ENCODE measurements around the gene PDIK1L. TPM values are rescaled to one million over a fixed set of nuclear protein-coding genes. Genes with fewer than 3 reads are reported as not detected.

The PDIK1L gene
- total and polyA plus RNA-seq, 9 of the 15 experiments (the other 6 are each of a cell fraction or from before 2014, with no cell fraction given), result 12.8 to 30.2 (median 21.5) TPM

GRCh38 chr1:26161415-26162219, 50.0 kb downstream of the PDIK1L start (continued):
- TF ChIP-seq IRF2 (CRISPR knock-in tag; IDR thresholded peaks at IDR 0.05) (no peak), MTA3 (IDR thresholded peaks at IDR 0.05; ENCODE audit: borderline replicate concordance) (peak; percentile 88), RAD51 (IDR thresholded peaks at IDR 0.05; ENCODE audit: borderline replicate concordance, low read depth) (peak; percentile 40; the same call in 1 of the 2 replicates), PYGO2 (tag; IDR thresholded peaks at IDR 0.05) (no peak), SRSF1 (IDR thresholded peaks at IDR 0.05; ENCODE audit: low read depth, low read length) (no peak), ARNT (IDR thresholded peaks at IDR 0.05) (no peak), GTF2E2 (tag; IDR thresholded peaks at IDR 0.05) (peak; percentile 61; the same call in 1 of the 2 replicates), TARDBP (IDR thresholded peaks at IDR 0.05) (peak; percentile 11; the same call in 1 of the 2 replicates), ZNF695 (CRISPR knock-in tag; IDR thresholded peaks at IDR 0.05) (0 out of 2 replicates have a peak, but pooled peaks have one; percentile 53), IRF1 (CRISPR knock-in tag; IDR thresholded peaks at IDR 0.05; ENCODE audit: borderline replicate concordance) (peak; percentile 64; the same call in 1 of the 2 replicates), SMAD1 (IDR thresholded peaks at IDR 0.05; ENCODE audit: low read depth, low read length, partially characterized antibody) (no peak), MAZ (CRISPR knock-in tag; conservative IDR thresholded peaks at IDR 0.05 in 1 of 2, IDR thresholded peaks at IDR 0.05 in 1 of 2) (peak in 1 of 2 experiments; percentile 83; a peak in 2 of 4 replicates), NR0B1 (IDR thresholded peaks at IDR 0.05; ENCODE audit: partially characterized antibody) (no peak), PHF21A (IDR thresholded peaks at IDR 0.05; ENCODE audit: borderline replicate concordance, low read depth) (0 out of 2 replicates have a peak, but pooled peaks have one; percentile 34), ETS2 (tag; IDR thresholded peaks at IDR 0.05; ENCODE audit: borderline replicate concordance, poor library complexity, severe bottlenecking) (peak; percentile 16), ZNF354B (CRISPR knock-in tag; IDR thresholded peaks at IDR 0.05) (no peak), ZNF76 (CRISPR knock-in tag; IDR thresholded peaks at IDR 0.05; ENCODE audit: borderline replicate concordance) (0 out of 2 replicates have a peak, but pooled peaks have one; percentile 61), KDM2B (CRISPR knock-in tag; IDR thresholded peaks at IDR 0.05) (peak; percentile 96), HCFC1 (IDR thresholded peaks at IDR 0.05; ENCODE audit: low read depth, low read length) (no peak), MYBL2 (IDR thresholded peaks at IDR 0.05; ENCODE audit: low read depth) (no peak), MYBL2 (CRISPR knock-in tag; IDR thresholded peaks at IDR 0.05; ENCODE audit: borderline replicate concordance) (no peak), CEBPG (CRISPR knock-in tag; IDR thresholded peaks at IDR 0.05) (peak; percentile 36; the same call in 1 of the 2 replicates), CEBPG (tag; conservative IDR thresholded peaks at IDR 0.05 in 1 of 2, IDR thresholded peaks at IDR 0.05 in 1 of 2) (no peak), HNRNPL (IDR thresholded peaks at IDR 0.05; ENCODE audit: low read depth, low read length) (peak; percentile 94), NELFE (IDR thresholded peaks at IDR 0.05; ENCODE audit: insufficient read depth, insufficient read length) (no peak), NR3C1 (CRISPR knock-in tag; IDR thresholded peaks at IDR 0.05) (peak; percentile 83), TAF7 (tag; IDR thresholded peaks at IDR 0.05) (no peak), GABPB2 (CRISPR knock-in tag; conservative IDR thresholded peaks at IDR 0.05) (no peak)
